SK-N-MC (cell line): ENCODE data around the gene TPSB2.
A peak's percentile ranks its signal among the peaks of the same experiment; 100 is the strongest.
"Not testable (repeated sequence)": the region's sequence is repeated elsewhere in the genome, so short reads cannot be mapped to it uniquely, and the experiment has no call there.

Experiments
- DNase-seq: peaks from one replicate; pipeline ENCODE4 v3.0.0-alpha.2; 2011; ENCODE audit warnings: low read depth, low spot score
- H3K27ac ChIP-seq: fragments of 200-600 bp; sonication (generic); 2 replicates; pipeline ENCODE4 v1.5.1; 2016; ENCODE audit warnings: mixed run types
- H3K36me3 ChIP-seq: fragments of 200-600 bp; sonication (generic); 2 replicates; pipeline ENCODE4 v1.6.1; 2017; ENCODE audit warnings: antibody characterized with exemption, low read length, mixed read lengths; ENCODE audit not compliant: insufficient read depth
- H3K4me3 ChIP-seq: fragments of 200-600 bp; sonication (generic); 2 replicates; pipeline ENCODE4 v1.5.1; 2016
- H3K9ac ChIP-seq: fragments of 200-600 bp; sonication (generic); 2 replicates; pipeline ENCODE4 v1.8.0; 2017; ENCODE audit warnings: mixed run types, mixed read lengths; ENCODE audit not compliant: insufficient read length
- H3K9me3 ChIP-seq: fragments of 200-600 bp; sonication (generic); 2 replicates; pipeline ENCODE4 v1.6.1; 2017; ENCODE audit warnings: low read depth, mild to moderate bottlenecking, antibody characterized with exemption, low read length, moderate library complexity, mixed read lengths
- EZH2 ChIP-seq: fragments of 200-600 bp; sonication (generic); IDR thresholded peaks from one replicate; pipeline ENCODE4 v1.6.1; 2017; ENCODE audit warnings: antibody characterized with exemption
- FOXP2 ChIP-seq: optimal IDR thresholded peaks from 2 replicates; pipeline ENCODE3; 2011; ENCODE audit warnings: mild to moderate bottlenecking, moderate library complexity; ENCODE audit not compliant: insufficient read depth; ENCODE audit errors: extremely low read length, control extremely low read depth
- POLR2AphosphoS5 ChIP-seq: IDR thresholded peaks from 2 replicates; pipeline ENCODE4 v1.6.1; 2012; ENCODE audit warnings: mild to moderate bottlenecking, low read depth, low read length, borderline replicate concordance

Gene TPSB2

DNA sequence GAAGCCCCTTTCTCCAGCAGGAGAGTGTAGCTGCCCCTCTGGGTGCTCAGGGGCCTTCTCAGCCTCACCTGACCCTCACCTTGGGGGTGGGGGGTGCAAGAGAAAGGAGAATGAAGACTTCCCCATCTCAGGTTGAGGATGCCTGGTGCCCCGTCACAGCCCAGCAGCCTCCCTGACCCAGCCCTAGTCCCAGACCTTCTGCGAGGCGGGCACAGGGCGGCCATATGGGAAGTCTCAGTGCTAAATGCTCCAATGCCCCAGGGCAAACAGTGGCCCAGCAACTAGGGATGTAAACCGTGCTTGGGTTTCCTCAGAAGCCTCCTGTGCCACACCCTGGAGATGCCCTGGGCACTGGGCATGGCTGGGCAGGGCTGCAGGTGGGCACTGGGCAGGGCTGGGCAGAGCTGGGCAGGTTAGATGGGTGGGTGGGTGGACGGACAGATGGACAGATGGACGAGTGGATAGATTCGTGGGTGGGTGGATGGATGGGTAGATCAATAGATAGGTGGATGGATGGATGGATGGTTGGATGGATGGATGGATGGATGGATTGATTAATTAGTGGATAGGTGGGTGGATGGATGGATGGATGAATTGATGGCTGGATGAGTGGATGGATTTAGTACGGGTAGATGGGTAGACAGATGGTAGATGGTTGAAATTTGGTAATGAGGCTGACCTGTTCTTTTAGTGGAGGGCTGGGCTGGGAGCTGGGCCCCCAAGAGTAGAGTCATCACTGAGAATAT is 42.6 kb upstream of the TPSB2 start:
- 0 out of 2 replicates have a peak overlapping the region, but pooled peaks have one; percentile 43 for H3K4me3 ChIP-seq
- no peaks in the 10 kb centered on the region for H3K9me3 ChIP-seq
- H3K36me3 ChIP-seq, result no peaks in the 10 kb centered on the region
- H3K9ac ChIP-seq, result no peak overlapping the region
- TF ChIP-seq POLR2AphosphoS5 (no peak), FOXP2 (no peak)
- no peak for DNase-seq
- H3K27ac ChIP-seq, result no peak overlapping the region

DNA sequence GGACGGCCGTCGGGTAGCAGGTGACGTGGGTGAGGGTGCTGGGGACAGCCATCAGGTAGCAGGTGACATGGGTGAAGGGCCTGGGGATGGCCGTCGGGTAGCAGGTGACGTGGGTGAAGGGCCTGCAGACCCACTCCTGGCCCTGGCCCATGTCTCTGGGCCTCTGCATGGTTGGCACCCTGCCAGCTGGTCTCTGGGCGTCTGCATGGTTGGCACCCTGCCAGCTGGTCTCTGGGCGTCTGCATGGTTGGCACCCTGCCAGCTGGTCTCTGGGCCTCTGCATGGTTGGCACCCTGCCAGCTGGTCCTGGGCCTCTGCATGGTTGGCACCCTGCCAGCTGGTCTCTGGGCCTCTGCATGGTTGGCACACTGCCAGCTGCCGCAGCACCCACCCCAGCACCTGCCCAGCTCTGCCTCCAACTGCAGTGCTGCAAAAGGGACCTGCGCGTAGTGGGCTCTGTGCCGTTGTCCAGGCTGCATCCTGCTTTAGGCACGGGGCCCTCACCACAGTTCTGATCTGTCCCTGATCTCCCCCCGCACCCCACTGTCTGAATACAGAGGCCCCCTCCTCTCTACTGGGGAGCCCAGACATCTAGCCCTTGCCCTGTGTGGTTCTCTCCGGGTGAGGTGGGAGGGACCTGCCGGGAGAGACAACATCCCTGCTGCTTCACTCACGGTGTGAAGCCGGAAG is 41.9 kb upstream of the TPSB2 start:
- peak; percentile 54; the same call in 1 of the 2 replicates for TF ChIP-seq POLR2AphosphoS5
- H3K36me3 ChIP-seq, H3K9ac ChIP-seq, H3K27ac ChIP-seq, DNase-seq, H3K9me3 ChIP-seq: not testable (repeated sequence)
- H3K4me3 ChIP-seq, result 0 out of 2 replicates have a peak overlapping the region, but pooled peaks have one; percentile 43

DNA sequence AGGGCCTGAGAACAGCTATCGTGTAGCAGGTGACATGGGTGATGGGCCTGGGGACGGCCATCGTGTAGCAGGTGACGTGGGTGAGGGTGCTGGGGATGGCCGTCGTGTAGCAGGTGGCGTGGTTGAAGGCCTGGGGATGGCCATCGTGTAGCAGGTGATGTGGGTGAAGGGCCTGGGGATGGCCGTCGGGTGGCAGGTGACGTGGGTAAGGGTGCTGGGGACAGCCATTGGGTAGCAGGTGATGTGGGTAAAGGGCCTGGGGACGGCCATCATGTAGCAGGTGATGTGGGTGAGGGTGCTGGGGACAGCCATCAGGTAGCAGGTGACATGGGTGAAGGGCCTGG is 41.4 kb upstream of the TPSB2 start:
- H3K9me3 ChIP-seq, result no peaks in the 10 kb centered on the region
- DNase-seq, result no peak
- no peak overlapping the region for H3K4me3 ChIP-seq
- H3K9ac ChIP-seq, result no peak overlapping the region
- no peaks in the 10 kb centered on the region for H3K36me3 ChIP-seq
- no peak for TF ChIP-seq FOXP2
- TF ChIP-seq EZH2, result no peak
- no peak for TF ChIP-seq POLR2AphosphoS5
- H3K27ac ChIP-seq, result no peak overlapping the region

DNA sequence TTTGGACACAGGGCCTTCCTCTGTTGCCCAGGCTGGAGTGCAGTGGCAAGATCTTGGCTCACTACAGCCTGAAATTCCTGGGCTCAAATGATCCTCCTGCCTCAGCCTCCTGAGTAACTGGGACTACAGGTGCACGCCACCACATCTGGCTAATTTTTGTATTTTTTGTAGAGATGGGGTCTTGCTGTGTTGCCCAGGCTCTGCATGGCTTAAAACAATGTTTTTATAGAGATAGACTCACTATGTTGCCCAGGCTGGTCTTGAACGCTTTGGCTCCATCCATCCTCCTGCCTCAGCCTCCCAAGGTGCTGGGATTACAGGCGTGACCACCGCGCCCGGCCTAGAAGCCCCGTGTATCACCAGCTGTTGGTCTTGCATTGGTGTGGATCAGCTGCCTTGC is 39.4 kb upstream of the TPSB2 start:
- not testable (repeated sequence) for H3K9ac ChIP-seq, H3K36me3 ChIP-seq, H3K9me3 ChIP-seq, H3K4me3 ChIP-seq, DNase-seq, H3K27ac ChIP-seq

DNA sequence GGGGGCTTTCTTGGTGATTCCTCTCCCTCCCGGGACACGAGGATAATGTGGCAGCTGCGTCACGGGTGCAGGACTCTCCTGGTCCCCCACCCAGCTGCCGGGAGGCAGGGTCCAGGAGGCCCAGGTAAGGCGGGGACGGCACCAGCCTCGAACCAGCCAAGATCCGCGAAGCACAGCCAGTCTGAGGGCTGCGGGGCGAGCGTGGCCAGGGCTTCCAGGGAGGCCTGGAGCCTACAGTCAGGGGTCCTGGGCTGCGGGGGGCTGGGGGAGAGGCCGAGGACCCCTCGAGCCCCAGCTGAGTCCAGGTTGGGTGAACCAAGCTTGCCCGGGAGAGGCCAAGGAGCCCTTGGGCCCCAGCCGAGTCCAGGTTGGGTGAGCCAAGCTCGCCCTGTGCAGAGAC is 35.8 kb upstream of the TPSB2 start:
- H3K4me3 ChIP-seq, result no peak overlapping the region

DNA sequence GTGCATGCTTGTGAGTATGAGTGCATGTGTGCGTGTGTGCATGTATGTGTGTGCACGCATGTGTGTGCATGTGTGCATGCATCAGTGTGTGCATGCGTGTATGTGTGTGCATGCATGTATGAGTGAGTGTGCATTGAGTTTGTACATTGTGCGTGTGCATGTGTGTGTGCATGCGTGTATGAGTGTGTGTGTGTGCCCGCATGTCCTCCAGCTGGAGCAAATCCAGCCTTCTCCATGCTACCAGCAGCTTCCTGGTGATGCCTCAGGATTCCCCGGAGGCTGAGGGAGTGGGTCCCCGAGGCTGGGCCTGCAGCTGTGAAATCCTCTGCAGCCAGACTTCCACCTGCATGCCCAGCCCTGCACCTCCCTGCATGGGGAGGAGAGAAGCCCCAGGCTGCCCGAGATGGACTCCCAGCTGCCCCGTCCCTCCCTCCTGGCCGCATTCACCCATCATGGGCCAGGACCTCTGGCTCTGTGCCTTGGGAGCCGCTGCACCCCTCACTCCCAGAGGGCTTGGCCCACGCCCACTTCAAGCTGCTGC is 35.2 kb upstream of the TPSB2 start:
- Histone ChIP-seq H3K4me3 (no peak overlapping the region), H3K9ac (no peak overlapping the region), H3K36me3 (no peaks in the 10 kb centered on the region), H3K27ac (no peak overlapping the region), H3K9me3 (no peaks in the 10 kb centered on the region)
- TF ChIP-seq POLR2AphosphoS5 (no peak), EZH2 (no peak), FOXP2 (no peak)
- no peak for DNase-seq

More for the DNA sequence above, 35.8 kb upstream of the TPSB2 start:
- Histone ChIP-seq H3K36me3 (no peaks in the 10 kb centered on the region), H3K9me3 (no peaks in the 10 kb centered on the region), H3K9ac (no peak overlapping the region), H3K27ac (no peak overlapping the region)
- DNase-seq, result no peak
- no peak for TF ChIP-seq EZH2
- no peak for TF ChIP-seq FOXP2
- no peak for TF ChIP-seq POLR2AphosphoS5

DNA sequence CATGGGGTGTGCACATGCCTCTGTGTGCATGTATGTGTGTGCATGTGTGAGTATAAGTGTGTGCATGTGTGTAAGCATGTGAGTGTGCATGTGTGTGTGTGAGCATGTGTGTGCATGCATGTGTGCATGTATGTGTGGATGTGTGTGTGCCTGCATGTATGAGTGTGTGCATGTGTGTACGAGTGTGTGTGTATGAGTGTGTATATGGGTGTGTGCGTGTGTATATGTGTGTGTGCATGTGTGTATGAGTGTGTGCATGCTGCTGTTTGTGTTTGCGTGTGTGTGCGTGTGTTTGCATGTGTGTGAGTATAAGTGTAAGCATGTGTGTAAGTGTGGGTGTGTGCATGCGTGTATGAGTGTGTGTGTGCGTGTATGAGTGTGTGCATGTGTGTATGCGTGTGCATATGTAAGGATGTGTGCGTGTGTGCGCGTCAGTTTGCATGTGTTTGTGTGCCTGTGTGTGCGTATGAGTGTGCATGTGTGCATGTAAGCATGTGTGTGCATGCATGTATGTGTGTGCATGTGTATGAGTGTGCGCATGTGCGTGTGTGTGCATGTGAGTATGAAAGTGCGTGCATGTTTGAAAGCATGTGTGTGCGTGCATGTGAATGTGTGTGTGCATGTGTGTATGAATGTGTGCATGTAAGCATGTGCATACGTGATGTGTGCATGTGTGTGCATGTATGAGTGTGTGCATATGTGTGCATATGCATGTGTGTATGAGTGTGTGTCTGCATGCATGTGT is 34.5 kb upstream of the TPSB2 start:
- no peaks in the 10 kb centered on the region for H3K9me3 ChIP-seq
- no peak for DNase-seq
- H3K36me3 ChIP-seq, result no peaks in the 10 kb centered on the region
- TF ChIP-seq EZH2 (no peak), POLR2AphosphoS5 (no peak), FOXP2 (no peak)
- H3K9ac ChIP-seq, result no peak overlapping the region
- no peak overlapping the region for H3K4me3 ChIP-seq
- no peak overlapping the region for H3K27ac ChIP-seq

DNA sequence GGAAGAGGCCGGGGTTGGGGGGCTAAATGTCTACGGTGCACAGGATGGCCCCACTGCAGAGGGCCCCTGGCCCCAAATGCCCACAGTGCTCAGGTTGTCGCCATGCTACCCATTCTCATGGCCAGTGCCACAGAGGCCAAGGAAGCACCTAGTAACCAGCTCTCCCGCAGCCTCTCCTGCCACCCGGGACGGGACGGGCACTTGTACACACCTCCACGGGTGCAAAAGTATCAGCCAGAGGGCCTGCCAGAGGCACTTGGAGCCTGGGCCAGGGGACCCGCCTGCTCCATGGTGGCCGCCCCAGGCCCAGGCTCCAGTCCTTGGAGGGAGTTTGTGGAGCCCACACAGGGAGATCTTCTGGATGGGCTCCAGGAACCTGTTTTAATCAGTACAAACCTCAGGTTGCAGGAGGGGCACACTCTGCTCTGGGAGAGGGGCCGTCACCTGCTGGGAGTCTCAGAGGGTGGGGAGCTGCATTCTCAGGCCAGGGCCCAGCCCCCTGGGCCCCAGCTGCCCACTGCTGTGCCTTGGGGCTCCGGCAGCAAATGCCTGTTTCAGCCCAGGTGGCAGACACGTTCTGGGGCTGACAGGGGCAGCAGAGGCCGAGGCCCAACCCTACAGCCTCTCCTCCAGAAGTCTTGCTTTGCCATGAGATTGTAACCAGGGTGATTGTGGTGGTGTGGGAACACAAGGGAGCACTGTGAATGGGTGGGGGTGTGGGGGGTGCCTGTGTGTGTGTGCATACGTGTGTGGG is 33.8 kb upstream of the TPSB2 start:
- no peak overlapping the region for H3K27ac ChIP-seq
- no peaks in the 10 kb centered on the region for H3K36me3 ChIP-seq
- no peak for TF ChIP-seq FOXP2
- TF ChIP-seq EZH2, result no peak
- TF ChIP-seq POLR2AphosphoS5, result no peak
- no peaks in the 10 kb centered on the region for H3K9me3 ChIP-seq
- no peak for DNase-seq
- no peak overlapping the region for H3K4me3 ChIP-seq
- H3K9ac ChIP-seq, result no peak overlapping the region
